H9 (cell line): ENCODE measurements around the gene LLGL2. TPM values are rescaled to one million over a fixed set of nuclear protein-coding genes. Genes with fewer than 3 reads are reported as not detected.

Source experiments
- DNase-seq: peaks from one replicate; pipeline ENCODE4 v3.0.0-alpha.2; 2017
- H2AFZ ChIP-seq: one replicate; pipeline ENCODE4 v1.6.1; 2013; ENCODE audit warnings: mild to moderate bottlenecking, low read length, control low read depth, moderate library complexity
- H2AK5ac ChIP-seq: 2 replicates; pipeline ENCODE4 v1.6.1; 2013; ENCODE audit warnings: low read length, control low read depth, mixed read lengths; ENCODE audit not compliant: insufficient read length
- H2BK120ac ChIP-seq: one replicate; pipeline ENCODE4 v1.6.1; 2013; ENCODE audit warnings: low read depth, mild to moderate bottlenecking, low read length, control low read depth, inconsistent platforms; ENCODE audit not compliant: poor library complexity, severe bottlenecking
- H2BK12ac ChIP-seq: 2 replicates; pipeline ENCODE4 v1.6.1; 2013; ENCODE audit warnings: low read length, control low read depth, mixed read lengths, low read depth; ENCODE audit not compliant: insufficient read length
- H2BK15ac ChIP-seq: 2 replicates; pipeline ENCODE4 v1.6.1; 2013; ENCODE audit warnings: low read depth, low read length, control low read depth
- H2BK20ac ChIP-seq: one replicate; pipeline ENCODE4 v1.6.1; 2013; ENCODE audit warnings: low read depth, mild to moderate bottlenecking, low read length, control low read depth, inconsistent platforms; ENCODE audit not compliant: poor library complexity, severe bottlenecking
- H2BK5ac ChIP-seq: 2 replicates; pipeline ENCODE4 v1.6.1; 2013; ENCODE audit warnings: low read length, control low read depth, mixed read lengths; ENCODE audit not compliant: insufficient read length
- H3K14ac ChIP-seq: 2 replicates; pipeline ENCODE4 v1.6.1; 2013; ENCODE audit warnings: low read length, control low read depth; ENCODE audit not compliant: insufficient read depth
- H3K18ac ChIP-seq: 2 replicates; pipeline ENCODE4 v1.6.1; 2013; ENCODE audit warnings: low read depth, mild to moderate bottlenecking, mixed read lengths, low read length, control low read depth; ENCODE audit not compliant: insufficient read length
- H3K23ac ChIP-seq: 2 replicates; pipeline ENCODE4 v1.6.1; 2013; ENCODE audit warnings: low read length, control low read depth, mixed read lengths, low read depth; ENCODE audit not compliant: insufficient read length
- H3K23me2 ChIP-seq: 2 replicates; pipeline ENCODE4 v1.6.1; 2013; ENCODE audit warnings: low read depth, mild to moderate bottlenecking, mixed read lengths, low read length, control low read depth; ENCODE audit not compliant: insufficient read length, poor library complexity, severe bottlenecking
- H3K27ac ChIP-seq: 2 replicates; pipeline ENCODE4 v1.5.1; 2013; ENCODE audit warnings: low read length, control low read depth, mixed read lengths, low read depth; ENCODE audit not compliant: insufficient read length
- H3K27me3 ChIP-seq: 2 replicates; pipeline ENCODE4 v1.6.1; 2013; ENCODE audit warnings: low read length, control low read depth, inconsistent platforms; ENCODE audit not compliant: insufficient read depth
- H3K4ac ChIP-seq: 2 replicates; pipeline ENCODE4 v1.6.1; 2013; ENCODE audit warnings: low read depth, mild to moderate bottlenecking, control low read depth, inconsistent platforms, low read length, moderate library complexity
- H3K4me1 ChIP-seq: 2 replicates; pipeline ENCODE4 v1.6.1; 2013; ENCODE audit warnings: low read length, control low read depth, inconsistent platforms; ENCODE audit not compliant: insufficient read depth
- H3K4me2 ChIP-seq: 2 replicates; pipeline ENCODE4 v1.6.1; 2013; ENCODE audit warnings: low read length, control low read depth, mixed read lengths; ENCODE audit not compliant: insufficient read length, insufficient read depth
- H3K56ac ChIP-seq: 2 replicates; pipeline ENCODE4 v1.6.1; 2013; ENCODE audit warnings: low read depth, mild to moderate bottlenecking, mixed read lengths, low read length, control low read depth; ENCODE audit not compliant: insufficient read length
- H3K79me1 ChIP-seq: 2 replicates; pipeline ENCODE4 v1.6.1; 2013; ENCODE audit warnings: low read depth, mild to moderate bottlenecking, moderate library complexity, low read length, control low read depth, inconsistent platforms; ENCODE audit not compliant: insufficient read depth, poor library complexity, severe bottlenecking
- H3K79me2 ChIP-seq: 2 replicates; pipeline ENCODE4 v1.6.1; 2013; ENCODE audit warnings: low read length, control low read depth, inconsistent platforms; ENCODE audit not compliant: insufficient read depth
- H3K9ac ChIP-seq: 2 replicates; pipeline ENCODE4 v1.6.1; 2013; ENCODE audit warnings: low read length, control low read depth, mixed read lengths; ENCODE audit not compliant: insufficient read length; ENCODE audit errors: extremely low read depth
- H3K9me3 ChIP-seq: one replicate; pipeline ENCODE4 v1.6.1; 2013; ENCODE audit warnings: low read depth, low read length, inconsistent platforms; ENCODE audit not compliant: control insufficient read depth
- H3T11ph ChIP-seq: one replicate; pipeline ENCODE4 v1.6.1; 2013; ENCODE audit warnings: mild to moderate bottlenecking, low read length, control low read depth, inconsistent platforms
- H4K20me1 ChIP-seq: one replicate; pipeline ENCODE4 v1.6.1; 2013; ENCODE audit not compliant: control insufficient read depth, insufficient read length, insufficient read depth
- H4K5ac ChIP-seq: 2 replicates; pipeline ENCODE4 v1.6.1; 2013; ENCODE audit warnings: low read depth, mild to moderate bottlenecking, mixed read lengths, low read length, control low read depth; ENCODE audit not compliant: insufficient read length
- H4K8ac ChIP-seq: replicated peaks from 2 replicates; pipeline ENCODE4 v1.6.1; 2013; ENCODE audit warnings: low read length, control low read depth, mixed read lengths, low read depth; ENCODE audit not compliant: insufficient read length
- H4K91ac ChIP-seq: 2 replicates; pipeline ENCODE4 v1.6.1; 2013; ENCODE audit warnings: low read depth, mild to moderate bottlenecking, moderate library complexity, mixed read lengths, low read length, control low read depth; ENCODE audit not compliant: insufficient read length
- H3K27ac Mint-ChIP-seq, 3 experiments: 2 replicates in 2 of 3; 3 replicates in 1 of 3; pipeline ENCODE4 v1.8.0; 2020 to 2021; ENCODE audit warnings: mixed read lengths in 3 of 3, mild to moderate bottlenecking in 1 of 3, moderate library complexity in 1 of 3
- H3K27me3 Mint-ChIP-seq: 2 replicates; pipeline ENCODE4 v1.8.0; 2021; ENCODE audit warnings: low read depth, mild to moderate bottlenecking, moderate library complexity, mixed read lengths
- H3K36me3 Mint-ChIP-seq, 3 experiments: 2 replicates in 2 of 3; 3 replicates in 1 of 3; pipeline ENCODE4 v1.8.0; 2020 to 2021; ENCODE audit warnings: low read depth in 3 of 3, mixed read lengths in 3 of 3; ENCODE audit not compliant: insufficient read depth in 1 of 3
- H3K4me1 Mint-ChIP-seq, 2 experiments: 2 replicates each; pipeline ENCODE4 v1.8.0; 2020; ENCODE audit warnings: mixed read lengths in 2 of 2
- H3K4me3 Mint-ChIP-seq, 2 experiments: 2 replicates in 1 of 2; 3 replicates in 1 of 2; pipeline ENCODE4 v1.8.0; 2020 to 2021; ENCODE audit warnings: mild to moderate bottlenecking in 2 of 2, mixed read lengths in 2 of 2, moderate library complexity in 1 of 2
- H3K9me3 Mint-ChIP-seq, 2 experiments: 2 replicates in 1 of 2; 3 replicates in 1 of 2; pipeline ENCODE4 v1.8.0; 2020; ENCODE audit warnings: mild to moderate bottlenecking in 2 of 2, mixed read lengths in 2 of 2, moderate library complexity in 1 of 2
- WGBS: extraction: QIAGEN DNeasy Blood & Tissue Kit; methylation state at CpG from one replicate; pipeline ENCODE4 v1.1.7; 2013; ENCODE audit warnings: missing lambda C conversion rate, low lambda C conversion rate, mixed read lengths; ENCODE audit not compliant: insufficient read length; ENCODE audit errors: extremely low coverage; 5-methylcytosine and 5-hydroxymethylcytosine counted together
- total RNA-seq: library from RNA; stranded (reverse); gene quantifications from 2 replicates; pipeline ENCODE4 v1.2.1, GENCODE V29; 2021
- TF ChIP-seq, protein P1 (sequence below): fragments of 200-600 bp; sonication (generic); conservative IDR thresholded peaks from 3 replicates; pipeline ENCODE4 v1.8.0; 2021; ENCODE audit warnings: antibody characterized with exemption, mild to moderate bottlenecking

Gene LLGL2
- total RNA-seq, 1 experiment from 2014 or later: 90.4 TPM

DNA sequence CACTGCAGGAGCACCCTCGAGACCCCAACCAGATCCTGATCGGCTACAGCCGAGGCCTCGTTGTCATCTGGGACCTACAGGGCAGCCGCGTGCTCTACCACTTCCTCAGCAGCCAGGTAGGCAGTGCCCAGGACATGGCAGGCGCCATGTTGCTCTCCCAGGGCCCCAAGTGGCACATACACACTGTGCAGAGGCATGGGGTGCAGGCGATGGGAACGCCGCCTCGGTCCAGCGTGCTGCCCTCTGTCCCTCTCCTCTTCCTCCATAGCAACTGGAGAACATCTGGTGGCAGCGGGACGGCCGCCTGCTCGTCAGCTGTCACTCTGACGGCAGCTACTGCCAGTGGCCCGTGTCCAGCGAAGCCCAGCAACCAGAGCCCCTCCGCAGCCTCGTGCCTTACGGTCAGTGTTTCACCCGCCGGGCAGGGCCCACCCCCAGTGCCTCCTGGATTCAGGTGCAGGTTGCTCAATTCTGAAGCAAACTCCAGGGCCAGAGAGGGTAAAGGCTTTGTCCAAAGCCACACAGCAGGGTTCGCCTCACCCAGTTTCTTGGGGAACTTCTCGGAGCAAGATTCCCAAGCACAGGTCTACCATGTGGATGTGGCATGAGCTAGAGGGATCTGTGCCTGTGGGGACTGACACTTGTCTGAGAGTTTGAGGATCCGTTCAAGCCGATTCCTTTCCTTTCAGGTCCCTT lies 37.7 kb downstream of the LLGL2 start:
- Histone ChIP-seq H2BK120ac (no peak overlapping the region), H4K91ac (no peak overlapping the region), H2AK5ac (no peak overlapping the region), H3T11ph (no peak overlapping the region), H3K18ac (no peak overlapping the region), H3K27ac (no peak overlapping the region), H3K23ac (no peak overlapping the region), H2BK20ac (no peak overlapping the region), H3K4me1 (no peaks in the 10 kb centered on the region), H2BK12ac (no peak overlapping the region), H3K14ac (no peak overlapping the region), H3K79me1 (no peaks in the 10 kb centered on the region), H3K56ac (no peak overlapping the region), H3K23me2 (no peaks in the 10 kb centered on the region), H3K79me2 (no peaks in the 10 kb centered on the region), H4K8ac (no peak overlapping the region), H2BK15ac (no peak overlapping the region), H4K20me1 (no peaks in the 10 kb centered on the region), H3K9me3 (no peaks in the 10 kb centered on the region), H3K4ac (no peak overlapping the region), H3K4me2 (no peak overlapping the region), H3K27me3 (no peaks in the 10 kb centered on the region), H2BK5ac (no peak overlapping the region), H2AFZ (no peak overlapping the region), H3K9ac (no peak overlapping the region), H4K5ac (no peak overlapping the region)
- Mint-ChIP-seq H3K9me3 (no peaks in the 10 kb centered on the region), H3K36me3 (peaks cover 1 to 33% (median 16%) of the 10 kb centered on the region in 3 experiments; a peak in 6 of 7 replicates), H3K4me3 (no peak overlapping the region), H3K27ac (no peak overlapping the region), H3K27me3 (no peaks in the 10 kb centered on the region), H3K4me1 (no peaks in the 10 kb centered on the region)
- TF ChIP-seq, protein P1, sequence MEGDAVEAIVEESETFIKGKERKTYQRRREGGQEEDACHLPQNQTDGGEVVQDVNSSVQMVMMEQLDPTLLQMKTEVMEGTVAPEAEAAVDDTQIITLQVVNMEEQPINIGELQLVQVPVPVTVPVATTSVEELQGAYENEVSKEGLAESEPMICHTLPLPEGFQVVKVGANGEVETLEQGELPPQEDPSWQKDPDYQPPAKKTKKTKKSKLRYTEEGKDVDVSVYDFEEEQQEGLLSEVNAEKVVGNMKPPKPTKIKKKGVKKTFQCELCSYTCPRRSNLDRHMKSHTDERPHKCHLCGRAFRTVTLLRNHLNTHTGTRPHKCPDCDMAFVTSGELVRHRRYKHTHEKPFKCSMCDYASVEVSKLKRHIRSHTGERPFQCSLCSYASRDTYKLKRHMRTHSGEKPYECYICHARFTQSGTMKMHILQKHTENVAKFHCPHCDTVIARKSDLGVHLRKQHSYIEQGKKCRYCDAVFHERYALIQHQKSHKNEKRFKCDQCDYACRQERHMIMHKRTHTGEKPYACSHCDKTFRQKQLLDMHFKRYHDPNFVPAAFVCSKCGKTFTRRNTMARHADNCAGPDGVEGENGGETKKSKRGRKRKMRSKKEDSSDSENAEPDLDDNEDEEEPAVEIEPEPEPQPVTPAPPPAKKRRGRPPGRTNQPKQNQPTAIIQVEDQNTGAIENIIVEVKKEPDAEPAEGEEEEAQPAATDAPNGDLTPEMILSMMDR: no peak
- no CpG with 5 or more reads among the region's 28 CpGs for WGBS
- DNase-seq: no peak
